Erythroblast (primary cell): ENCODE results near the gene PRICKLE2.

Experiments
- GATA1 ChIP-seq: IDR thresholded peaks from 2 replicates; pipeline ENCODE4 v1.6.1; 2011; ENCODE audit warnings: low read depth, mild to moderate bottlenecking, control low read depth, low read length, moderate library complexity
- POLR2A ChIP-seq: IDR thresholded peaks from 2 replicates; pipeline ENCODE4 v1.6.1; 2011; ENCODE audit warnings: mild to moderate bottlenecking, low read length

GRCh38 chr3:64163755-64164148 lies 61.5 kb downstream of the PRICKLE2 start:
- no peak for TF ChIP-seq GATA1
- TF ChIP-seq POLR2A: no peak
